ENCODE results near the gene MARCKSL1.
A peak's percentile ranks its signal among the peaks of the same experiment; 100 is the strongest.

Gene MARCKSL1

DNA sequence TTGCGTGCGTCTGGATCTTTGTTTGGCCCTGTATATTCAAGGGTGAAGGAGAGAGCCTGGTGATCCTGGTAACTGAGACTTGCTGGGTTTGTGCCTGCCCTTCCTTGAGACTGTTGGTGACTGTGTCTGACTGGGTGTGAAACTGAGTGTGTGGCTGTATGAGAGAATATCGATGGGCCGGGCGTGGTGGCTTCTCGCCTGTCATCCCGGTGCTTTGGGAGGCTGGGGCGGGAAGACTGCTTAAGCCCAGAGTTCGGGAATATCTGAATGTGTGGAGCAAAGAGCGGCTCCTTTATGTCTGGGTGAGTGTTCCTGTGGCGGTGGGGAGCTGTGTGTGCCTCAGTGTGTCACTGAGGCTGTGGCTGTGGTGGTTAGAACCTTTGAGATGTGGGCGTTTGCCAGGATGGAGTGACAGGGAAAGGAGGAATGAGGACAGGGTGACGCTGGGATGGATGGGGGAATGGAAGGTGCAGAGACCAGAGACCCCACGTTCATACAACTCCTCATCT is 2.7 kb upstream of the MARCKSL1 start:
- Histone ChIP-seq H3K36me3 (ENCODE audit: control insufficient read depth in 4 of 4, insufficient read depth in 4 of 4, low read length in 3 of 4) (peaks cover 0 to 4% (median 3%) of the 10 kb centered on the region in 4 experiments), H3K4me3 (ENCODE audit: control insufficient read depth in 1 of 7, extremely low read depth in 1 of 7, insufficient read depth in 4 of 7, low read depth in 2 of 7, low read length in 6 of 7) (no peak overlapping the region), H3K4me1 (ENCODE audit: control extremely low read depth in 1 of 4, control insufficient read depth in 4 of 4, insufficient read depth in 4 of 4, low read length in 3 of 4) (peaks cover 0 to 54% (median 51%) of the 10 kb centered on the region in 4 experiments), H3K27ac (ENCODE audit: insufficient read depth in 1 of 2, low read depth in 1 of 2, low read length in 2 of 2, poor library complexity in 1 of 2, severe bottlenecking in 2 of 2) (no peak overlapping the region), H3K27me3 (replicated peaks in 2 of 5; ENCODE audit: control insufficient read depth in 4 of 5, insufficient read depth in 5 of 5, low read length in 4 of 5) (peaks cover 0 to 7% (median 0%) of the 10 kb centered on the region in 5 experiments), H3K9me3 (ENCODE audit: control extremely low read depth in 1 of 5, control insufficient read depth in 4 of 5, insufficient read depth in 2 of 5, low read depth in 1 of 5, low read length in 4 of 5) (no peaks in the 10 kb centered on the region)
- ChIA-PET CTCF (interaction anchor here (2.0 kb wide), 1 partner anchor 20 kb away, joined by 9 read pairs; no protein-coding TSS in a partner anchor), POLR2A (interaction anchor here (1.0 kb wide), 1 partner anchor 56 kb away, joined by 3 read pairs; the partner anchor contains the start of gene BSDC1)
- WGBS (ENCODE audit: insufficient coverage): 100% methylated on average over 7 of the region's 14 CpGs
- DNase-seq: no peak

DNA sequence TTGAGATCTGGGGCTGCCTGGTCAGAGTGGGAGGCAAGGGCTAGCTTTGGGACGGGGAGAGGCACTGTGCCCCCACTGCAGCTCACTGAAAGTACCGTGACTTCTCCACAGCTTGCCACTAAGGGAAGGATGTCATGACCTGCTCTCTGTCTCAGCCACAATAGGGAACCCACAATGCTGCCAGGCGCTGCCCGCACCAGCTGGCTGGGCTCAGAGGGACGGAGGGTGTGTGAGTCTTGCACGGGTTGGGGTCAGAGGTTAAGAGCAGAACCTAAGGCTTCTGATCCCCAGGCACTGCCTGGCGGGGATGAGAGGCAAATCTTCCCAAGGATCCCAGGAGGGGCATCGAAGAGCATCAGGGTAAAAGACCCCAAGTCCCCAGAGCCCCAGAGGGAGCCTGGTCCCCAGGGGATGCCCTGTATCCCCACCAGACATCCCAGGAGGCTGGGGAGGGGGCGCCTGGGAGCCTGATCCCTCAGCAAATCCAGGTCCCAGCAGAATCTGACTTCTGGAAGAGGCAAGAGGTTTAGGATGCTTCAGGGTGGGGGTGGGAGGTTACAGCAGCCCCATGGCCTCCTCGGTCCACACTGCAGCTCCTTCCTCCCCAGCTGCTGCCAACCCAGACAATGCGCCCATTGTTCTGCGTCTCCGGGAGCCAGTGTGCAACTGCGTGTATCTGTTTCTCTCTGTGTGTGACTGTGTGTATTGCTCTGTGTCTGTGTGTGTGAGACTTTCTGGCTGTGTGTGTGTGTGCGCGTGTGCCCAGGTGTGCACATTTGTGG is 2.0 kb upstream of the MARCKSL1 start:
- H3K4me1 ChIP-seq (ENCODE audit: control extremely low read depth in 1 of 4, control insufficient read depth in 4 of 4, insufficient read depth in 4 of 4, low read length in 3 of 4): peaks cover 0 to 54% (median 51%) of the 10 kb centered on the region in 4 experiments
- 42% methylated on average over 11 of the region's 16 CpGs for WGBS (ENCODE audit: insufficient coverage)
- peaks cover 0 to 7% (median 0%) of the 10 kb centered on the region in 5 experiments for H3K27me3 ChIP-seq (replicated peaks in 2 of 5; ENCODE audit: control insufficient read depth in 4 of 5, insufficient read depth in 5 of 5, low read length in 4 of 5)

DNA sequence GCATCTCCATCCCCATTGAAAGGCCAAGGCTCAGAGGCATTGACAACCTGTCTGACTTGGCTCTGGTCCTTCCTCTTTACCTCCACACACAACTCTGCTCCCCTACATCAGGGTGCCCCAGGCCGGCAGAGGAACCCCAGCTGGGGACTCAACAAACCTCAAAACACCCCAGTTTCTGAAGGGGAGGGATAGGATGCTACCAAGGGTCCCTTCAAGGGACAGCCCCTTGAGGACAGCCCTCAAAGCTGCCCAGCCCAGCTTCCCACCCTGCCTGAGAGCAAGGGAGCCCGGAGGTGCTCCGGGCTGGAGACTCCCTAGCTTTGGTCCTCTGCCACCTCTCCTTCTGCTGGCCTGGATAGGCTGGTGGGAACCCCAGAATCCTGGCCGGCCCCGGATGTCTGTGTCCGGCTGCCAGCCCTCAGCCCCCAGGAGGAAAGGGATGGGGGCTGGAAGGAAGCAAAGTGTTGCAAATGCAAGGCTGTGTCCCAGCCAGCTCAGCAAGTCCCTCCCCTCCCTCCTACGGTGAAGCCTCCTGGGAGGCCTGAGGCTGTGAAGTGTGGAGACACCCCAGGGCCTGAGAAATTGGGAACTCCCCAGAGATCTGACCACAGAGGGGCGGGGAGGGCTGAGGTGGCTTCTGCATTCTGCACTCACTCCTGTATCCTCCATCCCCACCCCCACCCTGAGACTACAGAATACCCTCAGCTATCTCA is 1.1 kb upstream of the MARCKSL1 start:
- H3K4me3 ChIP-seq (ENCODE audit: control insufficient read depth in 1 of 7, extremely low read depth in 1 of 7, insufficient read depth in 4 of 7, low read depth in 2 of 7, low read length in 6 of 7): peak overlapping the region in 2 of 7 experiments; percentile 8 to 80
- H3K9me3 ChIP-seq (ENCODE audit: control extremely low read depth in 1 of 5, control insufficient read depth in 4 of 5, insufficient read depth in 2 of 5, low read depth in 1 of 5, low read length in 4 of 5): no peaks in the 10 kb centered on the region
- no peak overlapping the region for H3K27ac ChIP-seq (ENCODE audit: insufficient read depth in 1 of 2, low read depth in 1 of 2, low read length in 2 of 2, poor library complexity in 1 of 2, severe bottlenecking in 2 of 2)
- CTCF ChIA-PET: interaction anchor here (1.3 to 3.5 kb wide), 9 partner anchors 10 to 122 kb away, joined by 4 to 29 read pairs (median 5); no protein-coding TSS in a partner anchor
- DNase-seq: peak; percentile 78 to 96 (median 95)
- POLR2A ChIA-PET: interaction anchor here (0.6 to 3.6 kb wide), 10 partner anchors 9 to 96 kb away, joined by 3 to 27 read pairs (median 5); no protein-coding TSS in a partner anchor
- peaks cover 4 to 18% (median 14%) of the 10 kb centered on the region in 4 experiments for H3K36me3 ChIP-seq (ENCODE audit: control insufficient read depth in 4 of 4, insufficient read depth in 4 of 4, low read length in 3 of 4)
- H3K27me3 ChIP-seq (replicated peaks in 2 of 5; ENCODE audit: control insufficient read depth in 4 of 5, insufficient read depth in 5 of 5, low read length in 4 of 5): peaks cover 0 to 7% (median 0%) of the 10 kb centered on the region in 5 experiments
- peaks cover 0 to 54% (median 51%) of the 10 kb centered on the region in 4 experiments for H3K4me1 ChIP-seq (ENCODE audit: control extremely low read depth in 1 of 4, control insufficient read depth in 4 of 4, insufficient read depth in 4 of 4, low read length in 3 of 4)
- 100% methylated on average over 2 of the region's 8 CpGs for WGBS (ENCODE audit: insufficient coverage)

More for the DNA sequence above, 2.0 kb upstream of the MARCKSL1 start:
- POLR2A ChIA-PET: interaction anchor here (0.7 to 3.6 kb wide), 7 partner anchors 9 to 97 kb away, joined by 3 to 27 read pairs (median 6); no protein-coding TSS in a partner anchor
- Histone ChIP-seq H3K4me3 (ENCODE audit: control insufficient read depth in 1 of 7, extremely low read depth in 1 of 7, insufficient read depth in 4 of 7, low read depth in 2 of 7, low read length in 6 of 7) (peak overlapping the region in 1 of 7 experiments; percentile 17), H3K36me3 (ENCODE audit: control insufficient read depth in 4 of 4, insufficient read depth in 4 of 4, low read length in 3 of 4) (peaks cover 0 to 10% (median 6%) of the 10 kb centered on the region in 4 experiments), H3K9me3 (ENCODE audit: control extremely low read depth in 1 of 5, control insufficient read depth in 4 of 5, insufficient read depth in 2 of 5, low read depth in 1 of 5, low read length in 4 of 5) (no peaks in the 10 kb centered on the region), H3K27ac (ENCODE audit: insufficient read depth in 1 of 2, low read depth in 1 of 2, low read length in 2 of 2, poor library complexity in 1 of 2, severe bottlenecking in 2 of 2) (no peak overlapping the region)
- CTCF ChIA-PET: interaction anchor here (0.7 to 3.5 kb wide), 10 partner anchors 9 to 123 kb away, joined by 3 to 29 read pairs (median 4); no protein-coding TSS in a partner anchor
- DNase-seq: peak; percentile 33 to 89 (median 88)

DNA sequence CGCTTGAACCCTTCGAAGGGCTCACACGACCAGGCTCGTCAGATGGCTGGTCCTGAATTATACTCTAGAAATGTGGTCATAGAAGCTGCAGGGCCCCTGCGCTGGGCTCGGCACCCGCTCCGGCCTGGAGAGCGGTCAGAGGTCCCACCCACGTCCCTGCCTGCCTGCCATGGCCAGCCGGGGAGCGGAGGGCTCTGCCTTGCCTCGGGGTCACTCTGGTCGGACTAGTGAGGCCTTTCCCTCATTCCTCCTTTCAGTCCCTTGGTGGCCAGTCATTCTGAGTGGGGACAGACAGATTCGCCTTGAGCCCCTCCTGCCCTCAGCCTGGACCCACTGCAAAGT is 529 bp upstream of the MARCKSL1 start:
- Histone ChIP-seq H3K4me3 (ENCODE audit: control insufficient read depth in 1 of 7, extremely low read depth in 1 of 7, insufficient read depth in 4 of 7, low read depth in 2 of 7, low read length in 6 of 7) (peak overlapping the region in 4 of 7 experiments; percentile 25 to 80 (median 53)), H3K36me3 (ENCODE audit: control insufficient read depth in 4 of 4, insufficient read depth in 4 of 4, low read length in 3 of 4) (peaks cover 6 to 24% (median 20%) of the 10 kb centered on the region in 4 experiments), H3K9me3 (ENCODE audit: control extremely low read depth in 1 of 5, control insufficient read depth in 4 of 5, insufficient read depth in 2 of 5, low read depth in 1 of 5, low read length in 4 of 5) (no peaks in the 10 kb centered on the region), H3K4me1 (ENCODE audit: control extremely low read depth in 1 of 4, control insufficient read depth in 4 of 4, insufficient read depth in 4 of 4, low read length in 3 of 4) (peaks cover 0 to 54% (median 51%) of the 10 kb centered on the region in 4 experiments), H3K27ac (ENCODE audit: insufficient read depth in 1 of 2, low read depth in 1 of 2, low read length in 2 of 2, poor library complexity in 1 of 2, severe bottlenecking in 2 of 2) (no peak overlapping the region), H3K27me3 (replicated peaks in 2 of 5; ENCODE audit: control insufficient read depth in 4 of 5, insufficient read depth in 5 of 5, low read length in 4 of 5) (peaks cover 0 to 7% (median 0%) of the 10 kb centered on the region in 5 experiments)
- DNase-seq: no peak
- ChIA-PET CTCF (interaction anchor here (0.9 to 3.5 kb wide), 9 partner anchors 10 to 121 kb away, joined by 4 to 29 read pairs (median 5); no protein-coding TSS in a partner anchor), POLR2A (interaction anchor here (0.6 to 3.6 kb wide), 13 partner anchors 8 to 121 kb away, joined by 3 to 27 read pairs (median 5); partner anchors contain the start of genes BSDC1, FAM229A and TSSK3)
- 37% methylated on average over 9 of the region's 15 CpGs for WGBS (ENCODE audit: insufficient coverage)

DNA sequence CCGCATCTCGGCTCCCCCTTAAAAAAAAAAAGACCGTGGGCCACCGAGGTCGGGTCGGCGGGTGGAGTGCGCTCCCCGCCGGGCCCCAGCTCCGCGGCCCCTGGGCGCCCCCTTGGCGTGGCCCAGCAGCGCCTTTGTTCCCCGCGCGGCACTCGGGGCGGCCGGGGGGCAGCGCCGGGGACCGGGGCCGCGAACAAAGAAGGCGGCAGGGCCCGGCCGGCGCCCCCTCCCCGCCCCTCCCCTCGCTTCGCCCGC is 571 bp downstream of the MARCKSL1 start:
- peak overlapping the region; percentile 33 to 80 (median 66) for H3K4me3 ChIP-seq (ENCODE audit: control insufficient read depth in 1 of 7, extremely low read depth in 1 of 7, insufficient read depth in 4 of 7, low read depth in 2 of 7, low read length in 6 of 7)
- ChIA-PET POLR2A (interaction anchor here (0.7 to 3.6 kb wide), 11 partner anchors 11 to 120 kb away, joined by 3 to 27 read pairs (median 7); partner anchors contain the start of genes BSDC1, FAM229A and TSSK3), CTCF (interaction anchor here (0.9 to 3.5 kb wide), 7 partner anchors 12 to 36 kb away, joined by 3 to 29 read pairs (median 5); no protein-coding TSS in a partner anchor)
- no peak for DNase-seq
- peaks cover 0 to 5% (median 0%) of the 10 kb centered on the region in 5 experiments for H3K27me3 ChIP-seq (replicated peaks in 2 of 5; ENCODE audit: control insufficient read depth in 4 of 5, insufficient read depth in 5 of 5, low read length in 4 of 5)
- peaks cover 8 to 35% (median 28%) of the 10 kb centered on the region in 4 experiments for H3K36me3 ChIP-seq (ENCODE audit: control insufficient read depth in 4 of 4, insufficient read depth in 4 of 4, low read length in 3 of 4)
- H3K27ac ChIP-seq (ENCODE audit: insufficient read depth in 1 of 2, low read depth in 1 of 2, low read length in 2 of 2, poor library complexity in 1 of 2, severe bottlenecking in 2 of 2): peak overlapping the region in 1 of 2 experiments; percentile 20
- 0% methylated on average over 26 of the region's 34 CpGs for WGBS (ENCODE audit: insufficient coverage)
- H3K9me3 ChIP-seq (ENCODE audit: control extremely low read depth in 1 of 5, control insufficient read depth in 4 of 5, insufficient read depth in 2 of 5, low read depth in 1 of 5, low read length in 4 of 5): no peaks in the 10 kb centered on the region
- H3K4me1 ChIP-seq (ENCODE audit: control extremely low read depth in 1 of 4, control insufficient read depth in 4 of 4, insufficient read depth in 4 of 4, low read length in 3 of 4): peaks cover 0 to 54% (median 51%) of the 10 kb centered on the region in 4 experiments

DNA sequence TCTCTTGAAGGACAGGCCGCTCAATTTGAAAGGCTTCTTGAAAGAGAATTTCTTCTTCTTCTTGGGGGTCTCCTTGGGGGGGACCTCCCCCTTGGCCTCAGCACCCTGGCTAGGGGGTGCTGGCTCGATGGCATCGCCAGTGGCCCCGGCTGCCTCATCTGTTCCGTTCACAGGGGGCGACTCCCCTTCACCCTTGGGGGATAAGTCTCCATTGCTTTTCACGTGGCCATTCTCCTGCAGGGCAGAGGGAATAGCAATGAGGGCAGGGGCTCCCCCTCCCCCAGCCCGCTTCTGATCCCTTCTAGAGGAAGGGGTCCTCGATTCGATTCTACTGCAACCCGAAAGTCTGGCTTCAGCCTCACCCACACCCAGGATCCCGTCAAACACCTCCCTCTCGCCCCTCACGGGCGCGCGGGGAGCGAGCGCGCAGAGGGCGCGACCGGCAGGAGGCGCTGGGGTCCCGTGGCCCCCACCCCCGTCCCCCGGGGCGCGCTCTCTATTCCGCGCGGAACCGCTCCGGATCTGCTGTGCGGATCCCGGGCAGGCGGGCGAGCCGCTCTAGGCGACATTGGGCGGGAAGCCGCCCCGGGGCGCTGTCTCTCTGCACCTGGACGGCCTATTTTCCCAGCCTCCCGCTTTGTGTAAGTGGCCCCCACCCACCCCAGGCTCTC is 1.0 kb downstream of the MARCKSL1 start:
- 2% methylated on average over 31 of the region's 46 CpGs for WGBS (ENCODE audit: insufficient coverage)
- Histone ChIP-seq H3K4me1 (ENCODE audit: control extremely low read depth in 1 of 4, control insufficient read depth in 4 of 4, insufficient read depth in 4 of 4, low read length in 3 of 4) (peaks cover 0 to 52% (median 50%) of the 10 kb centered on the region in 4 experiments), H3K36me3 (ENCODE audit: control insufficient read depth in 4 of 4, insufficient read depth in 4 of 4, low read length in 3 of 4) (peaks cover 9 to 40% (median 30%) of the 10 kb centered on the region in 4 experiments), H3K27me3 (replicated peaks in 2 of 5; ENCODE audit: control insufficient read depth in 4 of 5, insufficient read depth in 5 of 5, low read length in 4 of 5) (peaks cover 0 to 3% (median 0%) of the 10 kb centered on the region in 5 experiments), H3K27ac (ENCODE audit: insufficient read depth in 1 of 2, low read depth in 1 of 2, low read length in 2 of 2, poor library complexity in 1 of 2, severe bottlenecking in 2 of 2) (peak overlapping the region in 1 of 2 experiments; percentile 20), H3K9me3 (ENCODE audit: control extremely low read depth in 1 of 5, control insufficient read depth in 4 of 5, insufficient read depth in 2 of 5, low read depth in 1 of 5, low read length in 4 of 5) (no peaks in the 10 kb centered on the region), H3K4me3 (ENCODE audit: control insufficient read depth in 1 of 7, extremely low read depth in 1 of 7, insufficient read depth in 4 of 7, low read depth in 2 of 7, low read length in 6 of 7) (peak overlapping the region; percentile 33 to 80 (median 66))
- CTCF ChIA-PET: interaction anchor here (1.0 to 3.5 kb wide), 7 partner anchors 12 to 38 kb away, joined by 3 to 29 read pairs (median 16); no protein-coding TSS in a partner anchor
- POLR2A ChIA-PET: interaction anchor here (1.1 to 3.6 kb wide), 6 partner anchors 12 to 94 kb away, joined by 3 to 27 read pairs (median 10); partner anchors contain the start of genes FAM229A and TSSK3
- peak; percentile 56 to 73 (median 65) for DNase-seq

Measured in common myeloid progenitor, CD34-positive (primary cell).